ENCODE measurements around the gene RPN2. TPM values are rescaled to one million over a fixed set of nuclear protein-coding genes. Genes with fewer than 3 reads are reported as not detected.
"Not testable (repeated sequence)": the region's sequence is repeated elsewhere in the genome, so short reads cannot be mapped to it uniquely, and the experiment has no call there.

The RPN2 gene
- total and polyA plus RNA-seq, 2 donors from 2014 or later = 175 to 207 TPM

DNA sequence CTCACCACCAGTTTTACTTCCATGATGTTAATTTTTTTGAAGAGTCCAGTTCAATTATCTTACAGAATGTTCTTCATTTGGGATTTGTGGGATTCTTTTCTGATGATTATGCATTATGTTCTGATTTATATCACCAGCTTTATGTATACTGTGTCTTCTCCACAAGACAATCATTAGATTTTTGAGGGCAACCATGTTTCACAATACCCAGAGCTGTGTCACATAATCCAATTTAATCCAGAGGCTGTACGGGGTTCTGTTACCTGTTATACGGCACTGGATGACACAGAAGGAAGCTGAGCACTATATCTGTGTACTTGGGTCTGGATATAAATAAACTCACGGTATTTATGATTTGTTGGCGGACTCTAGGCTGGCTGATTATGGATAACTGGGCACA is 41.6 kb upstream of the RPN2 start:
- no peaks in the 10 kb centered on the region for H3K4me1 ChIP-seq (ENCODE audit: control insufficient read depth in 2 of 3, insufficient read depth in 2 of 3, low read depth in 1 of 3, low read length in 3 of 3)
- no peak overlapping the region for H3K9ac ChIP-seq (ENCODE audit: low read length in 3 of 3)
- H3K27ac ChIP-seq (ENCODE audit: low read depth in 2 of 2, low read length in 2 of 2) = no peak overlapping the region
- H3K9me3 ChIP-seq (ENCODE audit: control insufficient read depth in 2 of 3, insufficient read depth in 1 of 3, low read length in 3 of 3) = no peaks in the 10 kb centered on the region
- intact Hi-C loops (cut with DNase I) = no loop called here
- FAIRE-seq = no peak
- no peak for DNase-seq
- no peaks in the 10 kb centered on the region for H3K27me3 ChIP-seq (ENCODE audit: control insufficient read depth, insufficient read depth, low read length)
- H3K36me3 ChIP-seq (ENCODE audit: control insufficient read depth in 2 of 3, insufficient read depth in 3 of 3, low read length in 3 of 3) = no peaks in the 10 kb centered on the region
- no peak overlapping the region for H3K4me3 ChIP-seq (ENCODE audit: low read length in 3 of 3)
- TF ChIP-seq, protein P1, sequence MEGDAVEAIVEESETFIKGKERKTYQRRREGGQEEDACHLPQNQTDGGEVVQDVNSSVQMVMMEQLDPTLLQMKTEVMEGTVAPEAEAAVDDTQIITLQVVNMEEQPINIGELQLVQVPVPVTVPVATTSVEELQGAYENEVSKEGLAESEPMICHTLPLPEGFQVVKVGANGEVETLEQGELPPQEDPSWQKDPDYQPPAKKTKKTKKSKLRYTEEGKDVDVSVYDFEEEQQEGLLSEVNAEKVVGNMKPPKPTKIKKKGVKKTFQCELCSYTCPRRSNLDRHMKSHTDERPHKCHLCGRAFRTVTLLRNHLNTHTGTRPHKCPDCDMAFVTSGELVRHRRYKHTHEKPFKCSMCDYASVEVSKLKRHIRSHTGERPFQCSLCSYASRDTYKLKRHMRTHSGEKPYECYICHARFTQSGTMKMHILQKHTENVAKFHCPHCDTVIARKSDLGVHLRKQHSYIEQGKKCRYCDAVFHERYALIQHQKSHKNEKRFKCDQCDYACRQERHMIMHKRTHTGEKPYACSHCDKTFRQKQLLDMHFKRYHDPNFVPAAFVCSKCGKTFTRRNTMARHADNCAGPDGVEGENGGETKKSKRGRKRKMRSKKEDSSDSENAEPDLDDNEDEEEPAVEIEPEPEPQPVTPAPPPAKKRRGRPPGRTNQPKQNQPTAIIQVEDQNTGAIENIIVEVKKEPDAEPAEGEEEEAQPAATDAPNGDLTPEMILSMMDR (IDR thresholded peaks at IDR 0.05; ENCODE audit: borderline replicate concordance, extremely low read depth, insufficient read depth) = no peak

DNA sequence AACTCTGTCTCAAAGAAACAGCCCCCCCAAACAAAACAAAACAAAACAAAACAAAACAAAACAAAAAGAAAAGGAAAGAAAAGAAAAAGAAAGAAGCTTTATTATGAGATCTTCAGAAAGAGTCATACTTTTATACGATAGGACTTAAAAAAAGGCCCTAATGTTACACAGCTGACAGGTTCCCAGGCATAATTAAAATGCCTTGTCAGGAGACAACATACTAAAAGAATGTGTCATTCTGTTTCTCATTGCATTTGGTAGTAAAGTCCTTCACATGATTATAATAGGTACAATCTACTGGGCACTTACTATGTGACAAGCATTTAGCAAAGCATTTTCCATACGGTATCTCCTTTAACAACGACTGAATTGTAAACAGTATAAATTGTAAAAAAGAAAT is 36.4 kb upstream of the RPN2 start:
- FAIRE-seq (no peak), DNase-seq (no peak)
- Histone ChIP-seq H3K27me3 (ENCODE audit: control insufficient read depth, insufficient read depth, low read length) (no peaks in the 10 kb centered on the region), H3K27ac (ENCODE audit: low read depth in 2 of 2, low read length in 2 of 2) (no peak overlapping the region), H3K9ac (ENCODE audit: low read length in 3 of 3) (no peak overlapping the region), H3K9me3 (ENCODE audit: control insufficient read depth in 2 of 3, insufficient read depth in 1 of 3, low read length in 3 of 3) (no peaks in the 10 kb centered on the region), H3K4me3 (ENCODE audit: low read length in 3 of 3) (no peak overlapping the region), H3K36me3 (ENCODE audit: control insufficient read depth in 2 of 3, insufficient read depth in 3 of 3, low read length in 3 of 3) (no peaks in the 10 kb centered on the region), H3K4me1 (ENCODE audit: control insufficient read depth in 2 of 3, insufficient read depth in 2 of 3, low read depth in 1 of 3, low read length in 3 of 3) (no peaks in the 10 kb centered on the region)
- TF ChIP-seq, protein P1 (IDR thresholded peaks at IDR 0.05; ENCODE audit: borderline replicate concordance, extremely low read depth, insufficient read depth) = no peak
- intact Hi-C loops (cut with DNase I) = no loop called here

DNA sequence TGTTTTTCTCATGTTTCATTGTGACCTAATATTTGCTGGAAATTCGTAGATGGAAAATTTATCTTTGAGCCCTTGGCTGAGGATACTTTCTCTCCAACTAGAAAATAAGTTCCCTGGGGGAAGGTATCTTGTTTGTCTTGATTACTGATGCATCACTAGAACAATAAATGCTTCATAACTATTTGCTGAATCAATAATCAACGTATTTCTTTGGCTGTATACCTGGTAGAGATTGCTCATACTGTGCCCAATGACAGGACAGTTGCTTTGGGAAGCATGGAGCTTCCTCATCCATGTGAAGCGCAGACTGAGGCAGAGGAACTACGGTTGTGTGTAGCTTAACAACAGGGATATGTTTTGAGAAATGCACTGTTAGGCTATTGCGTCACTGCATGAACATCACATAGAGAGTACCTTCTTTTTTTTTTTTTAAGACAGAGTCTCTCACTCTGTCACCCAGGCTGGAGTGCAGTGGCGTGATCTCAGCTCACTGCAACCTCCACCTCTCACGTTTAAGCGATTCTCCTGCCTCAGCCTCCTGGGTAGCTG is 34.2 kb upstream of the RPN2 start:
- H3K9me3 ChIP-seq (ENCODE audit: control insufficient read depth in 2 of 3, insufficient read depth in 1 of 3, low read length in 3 of 3) = no peaks in the 10 kb centered on the region
- intact Hi-C loops (cut with DNase I) = no loop called here
- no peak overlapping the region for H3K4me3 ChIP-seq (ENCODE audit: low read length in 3 of 3)
- H3K9ac ChIP-seq (ENCODE audit: low read length in 3 of 3) = no peak overlapping the region
- H3K4me1 ChIP-seq (ENCODE audit: control insufficient read depth in 2 of 3, insufficient read depth in 2 of 3, low read depth in 1 of 3, low read length in 3 of 3) = no peaks in the 10 kb centered on the region
- no peak for DNase-seq
- TF ChIP-seq, protein P1 (IDR thresholded peaks at IDR 0.05; ENCODE audit: borderline replicate concordance, extremely low read depth, insufficient read depth) = no peak
- H3K27me3 ChIP-seq (ENCODE audit: control insufficient read depth, insufficient read depth, low read length) = no peaks in the 10 kb centered on the region
- no peak for FAIRE-seq
- H3K27ac ChIP-seq (ENCODE audit: low read depth in 2 of 2, low read length in 2 of 2) = no peak overlapping the region
- no peaks in the 10 kb centered on the region for H3K36me3 ChIP-seq (ENCODE audit: control insufficient read depth in 2 of 3, insufficient read depth in 3 of 3, low read length in 3 of 3)

DNA sequence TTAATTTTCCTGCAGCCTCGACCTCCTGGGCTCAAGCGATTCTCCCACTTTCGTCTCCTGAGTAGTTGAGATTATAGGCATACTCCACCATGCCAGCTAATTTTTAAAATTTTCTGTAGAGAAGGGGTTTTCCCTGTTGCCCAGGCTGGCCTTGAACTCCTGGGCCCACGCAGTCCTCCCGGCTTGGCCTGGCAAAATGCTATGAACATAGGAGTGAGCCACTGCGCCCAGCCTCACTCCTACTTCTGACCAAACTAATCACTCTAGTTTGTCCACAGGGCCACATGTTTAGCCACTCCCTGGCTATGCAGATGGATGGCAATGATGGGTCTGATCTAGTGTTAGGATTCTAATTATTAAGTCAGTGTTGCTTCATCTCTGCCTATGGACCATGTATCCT is 31.9 kb upstream of the RPN2 start:
- no peak for DNase-seq
- Histone ChIP-seq H3K9ac (ENCODE audit: low read length in 3 of 3) (no peak overlapping the region), H3K9me3 (ENCODE audit: control insufficient read depth in 2 of 3, insufficient read depth in 1 of 3, low read length in 3 of 3) (no peaks in the 10 kb centered on the region), H3K27ac (ENCODE audit: low read depth in 2 of 2, low read length in 2 of 2) (no peak overlapping the region), H3K36me3 (ENCODE audit: control insufficient read depth in 2 of 3, insufficient read depth in 3 of 3, low read length in 3 of 3) (no peaks in the 10 kb centered on the region), H3K27me3 (ENCODE audit: control insufficient read depth, insufficient read depth, low read length) (no peaks in the 10 kb centered on the region), H3K4me3 (ENCODE audit: low read length in 3 of 3) (no peak overlapping the region), H3K4me1 (ENCODE audit: control insufficient read depth in 2 of 3, insufficient read depth in 2 of 3, low read depth in 1 of 3, low read length in 3 of 3) (peaks cover 0 to 3% (median 0%) of the 10 kb centered on the region in 3 donors)
- TF ChIP-seq, protein P1 (IDR thresholded peaks at IDR 0.05; ENCODE audit: borderline replicate concordance, extremely low read depth, insufficient read depth) = no peak
- FAIRE-seq = no peak
- intact Hi-C loops (cut with DNase I) = no loop called here

DNA sequence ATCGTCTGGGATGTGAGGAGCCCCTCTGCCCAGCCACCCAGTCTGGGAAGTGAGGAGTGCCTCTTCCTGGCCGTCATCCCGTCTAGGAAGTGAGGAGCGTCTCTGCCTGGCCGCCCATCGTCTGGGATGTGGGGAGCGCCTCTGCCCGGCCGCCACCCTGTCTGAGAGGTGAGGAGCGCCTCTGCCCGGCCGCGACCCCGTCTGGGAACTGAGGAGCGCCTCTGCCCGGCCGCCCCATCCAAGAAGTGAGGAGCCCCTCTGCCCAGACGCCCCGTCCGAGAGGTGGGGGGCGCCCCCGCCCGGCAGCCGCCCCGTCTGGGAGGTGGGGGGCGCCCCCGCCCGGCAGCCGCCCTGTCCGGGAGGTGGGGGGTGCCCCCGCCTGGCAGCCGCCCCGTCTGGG is 28.3 kb upstream of the RPN2 start:
- DNase-seq; H3K27ac ChIP-seq (ENCODE audit: low read depth in 2 of 2, low read length in 2 of 2); H3K4me1 ChIP-seq (ENCODE audit: control insufficient read depth in 2 of 3, insufficient read depth in 2 of 3, low read depth in 1 of 3, low read length in 3 of 3); H3K36me3 ChIP-seq (ENCODE audit: control insufficient read depth in 2 of 3, insufficient read depth in 3 of 3, low read length in 3 of 3); intact Hi-C loops (cut with DNase I); H3K4me3 ChIP-seq (ENCODE audit: low read length in 3 of 3); H3K9me3 ChIP-seq (ENCODE audit: control insufficient read depth in 2 of 3, insufficient read depth in 1 of 3, low read length in 3 of 3); H3K27me3 ChIP-seq (ENCODE audit: control insufficient read depth, insufficient read depth, low read length); H3K9ac ChIP-seq (ENCODE audit: low read length in 3 of 3); FAIRE-seq: not testable (repeated sequence)

All from kidney (tissue), 14 donors.